Anterior cingulate cortex (tissue), 58 donors: ENCODE results near the gene MEF2B.
"Not testable (repeated sequence)": the region's sequence is repeated elsewhere in the genome, so short reads cannot be mapped to it uniquely, and the experiment has no call there.

Experiments
- DNase-seq, 58 donors: peaks; one replicate each; lab custom pipeline; 2025; lab: John Stamatoyannopoulos, UW

Gene MEF2B

GRCh38 chr19:19162495-19162894, 7.6 kb downstream of the MEF2B start:
- DNase-seq, result no peak

- no peak for DNase-seq
Measured at GRCh38 chr19:19160461-19161035, 9.5 kb downstream of the MEF2B start.

- no peak for DNase-seq
Measured at GRCh38 chr19:19159534-19159933, 10.5 kb downstream of the MEF2B start.

GRCh38 chr19:19157808-19158207, 12.3 kb downstream of the MEF2B start:
- no peak for DNase-seq

GRCh38 chr19:19155495-19156219, 14.4 kb downstream of the MEF2B start:
- no peak for DNase-seq

GRCh38 chr19:19154768-19155494, 15.1 kb downstream of the MEF2B start:
- DNase-seq, result no peak

- DNase-seq, result no peak
Measured at GRCh38 chr19:19152668-19153384, 17.2 kb downstream of the MEF2B start.

GRCh38 chr19:19151418-19151817, 18.6 kb downstream of the MEF2B start:
- no peak for DNase-seq

- no peak for DNase-seq
Measured at GRCh38 chr19:19149435-19149834, 20.6 kb downstream of the MEF2B start.

GRCh38 chr19:19148504-19148903, 21.6 kb downstream of the MEF2B start:
- DNase-seq, result not testable (repeated sequence)

GRCh38 chr19:19147344-19147743, 22.7 kb downstream of the MEF2B start:
- no peak for DNase-seq

- DNase-seq, result no peak
Measured at GRCh38 chr19:19146865-19147264, 23.2 kb downstream of the MEF2B start.

- DNase-seq, result peak in 54 of 58 donors; percentile 4 to 89 (median 38)
Measured at GRCh38 chr19:19145684-19146608, 24.1 kb downstream of the MEF2B start.

- DNase-seq, result no peak
Measured at GRCh38 chr19:19145281-19145680, 24.8 kb downstream of the MEF2B start.

- DNase-seq, result no peak
Measured at GRCh38 chr19:19142347-19142746, 27.7 kb downstream of the MEF2B start.

GRCh38 chr19:19140476-19140875, 29.6 kb downstream of the MEF2B start:
- DNase-seq, result no peak

- DNase-seq, result no peak
Measured at GRCh38 chr19:19139876-19140229, 30.2 kb downstream of the MEF2B start.

- peak; percentile 69 to 97 (median 92) for DNase-seq
Measured at GRCh38 chr19:19138109-19138981, 31.7 kb downstream of the MEF2B start, which contains the start of gene TMEM161A. Gene TMEM161A (minus strand): TSS chr19:19138478. CDS start chr19:19138428, 50 bp downstream.
